GM04503 (cell line): Measurements from ENCODE around the gene RRAS2.
"Not testable (repeated sequence)": the region's sequence is repeated elsewhere in the genome, so short reads cannot be mapped to it uniquely, and the experiment has no call there.

Experiments used
- DNase-seq: peaks from one replicate; pipeline ENCODE4 v3.0.0-alpha.2; 2012; ENCODE audit warnings: low read depth

The RRAS2 gene

GRCh38 chr11:14371249-14371648, 12.3 kb upstream of the RRAS2 start:
- DNase-seq = no peak

- no peak for DNase-seq
Measured at GRCh38 chr11:14370496-14370895, 11.5 kb upstream of the RRAS2 start.

GRCh38 chr11:14369598-14369997, 10.6 kb upstream of the RRAS2 start:
- no peak for DNase-seq

- DNase-seq = no peak
Measured at GRCh38 chr11:14366936-14367335, 8.0 kb upstream of the RRAS2 start.

DNA sequence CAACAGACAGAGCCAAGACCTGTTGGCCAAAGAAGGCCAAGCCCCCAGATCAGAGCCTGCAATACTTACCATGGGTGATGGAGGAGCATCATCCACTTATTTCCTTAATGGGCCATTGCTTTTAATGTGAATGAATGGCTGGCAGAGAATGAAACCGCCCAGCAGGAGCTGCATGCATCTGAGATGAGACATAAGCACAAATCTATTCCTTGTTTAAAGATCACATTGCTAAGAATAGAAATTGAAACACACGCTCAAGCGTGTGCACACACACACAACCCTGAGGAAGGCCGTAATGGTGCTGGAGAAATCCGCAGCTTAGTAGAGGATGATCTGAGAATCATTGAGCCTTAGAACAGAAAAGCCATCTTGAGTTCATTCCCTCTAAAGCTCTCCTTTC, 5.3 kb upstream of the RRAS2 start:
- DNase-seq = no peak

- no peak for DNase-seq
Measured at GRCh38 chr11:14362611-14363010, 3.6 kb upstream of the RRAS2 start.

DNA sequence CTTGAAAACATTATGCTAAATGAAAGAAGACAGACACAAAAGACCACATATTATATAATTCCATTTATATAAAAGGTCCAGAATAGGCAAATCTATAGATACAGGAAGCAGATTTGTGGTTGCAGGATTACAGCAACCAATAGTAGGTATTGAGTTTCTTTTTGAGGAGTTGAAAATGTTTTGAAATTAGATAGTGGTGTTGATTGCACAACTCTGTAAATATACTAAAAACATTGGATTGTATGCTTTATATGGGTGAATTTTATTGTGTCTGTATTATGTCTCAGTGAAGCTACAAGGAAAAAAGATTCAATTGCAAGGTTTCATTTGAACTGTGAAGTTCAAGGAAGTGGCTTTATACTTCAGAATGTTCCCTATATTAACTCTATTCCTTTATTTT, 3.0 kb upstream of the RRAS2 start:
- no peak for DNase-seq

GRCh38 chr11:14360976-14361375, 2.0 kb upstream of the RRAS2 start:
- DNase-seq = no peak

GRCh38 chr11:14359501-14360031, 583 bp upstream of the RRAS2 start:
- DNase-seq = no peak

- DNase-seq = no peak
Measured at GRCh38 chr11:14357881-14358728, 878 bp downstream of the RRAS2 start.

- DNase-seq = no peak
Measured at GRCh38 chr11:14356342-14356741, 2.6 kb downstream of the RRAS2 start.

- not testable (repeated sequence) for DNase-seq
Measured at GRCh38 chr11:14354604-14355003, 4.4 kb downstream of the RRAS2 start.

- DNase-seq = no peak
Measured at GRCh38 chr11:14350716-14351238, 8.2 kb downstream of the RRAS2 start.

DNA sequence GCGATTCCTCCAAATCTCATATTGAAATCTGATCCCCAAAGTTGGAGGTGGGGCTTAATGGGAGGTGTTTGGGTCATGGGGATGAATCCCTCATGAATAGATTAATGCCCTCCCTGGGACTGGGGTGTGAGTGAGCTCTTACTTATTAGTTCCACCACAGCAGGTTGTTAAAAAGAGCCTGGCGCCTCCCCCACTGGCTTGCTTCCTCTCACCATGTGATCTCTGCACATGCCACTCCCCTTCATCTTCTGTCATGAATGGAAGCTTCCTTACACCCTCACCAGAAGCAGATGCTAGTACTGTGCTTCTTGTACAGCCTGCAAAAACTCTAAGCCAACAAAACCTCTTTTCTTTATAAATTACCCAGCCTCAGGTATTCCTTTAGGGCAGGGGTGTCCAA, 8.8 kb downstream of the RRAS2 start:
- no peak for DNase-seq

GRCh38 chr11:14347991-14348390, 11.0 kb downstream of the RRAS2 start:
- DNase-seq = no peak

DNA sequence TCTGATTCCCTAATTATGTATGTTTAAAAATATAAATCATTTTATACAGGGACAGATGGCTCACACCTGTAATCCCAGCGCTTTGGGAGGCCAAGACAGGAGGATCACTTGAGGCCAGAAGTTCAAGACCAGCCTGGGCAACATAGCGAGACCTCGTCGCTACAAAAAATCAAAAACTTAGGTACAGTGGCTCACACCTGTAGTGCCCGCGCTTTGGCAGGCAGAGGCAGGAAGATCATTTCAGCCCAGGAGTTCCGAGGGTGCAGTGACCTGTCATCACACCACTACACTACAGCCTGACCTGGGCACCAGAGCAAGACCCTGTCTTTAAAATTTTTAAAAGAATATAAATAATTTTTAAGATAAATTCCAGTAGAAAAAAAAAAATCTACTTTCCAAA, 11.5 kb downstream of the RRAS2 start:
- no peak for DNase-seq

- DNase-seq = no peak
Measured at GRCh38 chr11:14346303-14346955, 12.6 kb downstream of the RRAS2 start.

DNA sequence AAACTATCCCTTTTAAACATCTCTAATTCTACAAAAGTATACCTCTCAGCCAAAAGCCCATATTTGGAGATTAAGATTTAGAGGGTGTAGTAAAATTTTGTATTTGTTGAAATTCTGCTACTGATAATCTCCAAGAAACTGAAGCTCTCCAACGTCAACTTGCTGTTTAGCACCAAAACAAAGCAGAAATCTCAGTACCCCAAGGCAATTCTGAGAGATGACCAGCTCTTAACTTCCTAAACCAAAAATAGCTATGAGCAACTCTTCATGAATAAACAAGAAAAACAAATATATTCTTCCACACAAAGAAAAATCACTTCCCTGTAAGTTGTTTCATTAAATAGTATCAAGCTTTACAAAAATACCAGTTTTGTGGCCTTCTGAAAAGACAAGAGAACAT, 13.3 kb downstream of the RRAS2 start:
- no peak for DNase-seq

DNA sequence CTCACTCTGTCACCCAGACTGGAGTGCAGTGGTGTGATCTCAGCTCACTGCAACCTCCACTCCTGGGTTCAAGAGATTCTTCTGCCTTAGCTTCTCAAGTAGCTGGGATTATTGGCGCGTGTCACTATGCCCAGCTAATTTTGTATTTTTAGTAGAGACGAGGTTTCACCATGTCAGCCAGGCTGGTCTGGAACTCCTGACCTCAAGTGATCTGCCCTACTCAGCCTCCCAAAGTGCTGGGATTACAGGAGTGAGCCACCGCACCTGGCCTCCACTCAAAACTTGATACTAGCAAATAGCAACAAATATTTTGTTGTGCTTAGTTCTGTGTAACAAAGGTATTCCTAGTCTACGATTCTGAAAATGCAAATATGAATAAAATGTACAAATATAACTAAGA, 14.0 kb downstream of the RRAS2 start:
- not testable (repeated sequence) for DNase-seq

GRCh38 chr11:14342906-14343305, 16.1 kb downstream of the RRAS2 start:
- no peak for DNase-seq

DNA sequence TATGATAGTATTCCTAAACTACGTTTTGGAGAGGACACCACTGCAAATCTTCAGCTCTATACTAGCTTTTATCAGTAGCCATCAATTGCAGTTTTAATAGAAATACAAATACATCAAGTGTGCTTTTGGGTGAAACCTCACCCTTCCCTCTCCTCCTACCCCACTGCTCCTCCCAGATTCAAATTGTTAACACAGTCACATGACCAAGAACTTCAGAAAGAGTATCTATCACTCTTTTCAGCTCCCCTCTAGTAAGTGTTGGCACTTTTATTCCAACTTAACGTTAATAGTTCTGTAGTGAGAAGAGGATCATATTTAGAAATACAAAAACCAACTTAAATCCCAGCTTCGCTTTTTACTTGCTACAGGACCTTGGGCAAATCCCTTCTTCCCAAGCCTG, 17.0 kb downstream of the RRAS2 start:
- DNase-seq = no peak

DNA sequence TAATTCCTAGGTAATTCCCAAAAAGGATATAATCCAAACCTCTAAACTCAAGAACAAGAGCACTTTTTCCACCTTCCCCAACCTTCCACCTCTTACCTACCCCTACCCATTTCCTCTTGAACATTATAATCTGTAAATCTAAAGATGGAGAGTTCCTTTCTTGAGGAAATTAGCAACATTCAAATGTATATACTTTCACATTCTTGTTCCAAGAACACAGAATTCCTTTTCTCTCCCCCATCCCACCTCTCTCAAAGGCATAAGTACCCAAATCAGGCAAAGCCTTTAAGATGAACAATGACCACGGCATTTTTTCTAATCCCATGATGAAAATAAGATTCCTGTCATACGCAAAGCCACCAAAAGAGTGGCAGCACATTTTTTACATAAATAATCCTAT, 18.3 kb downstream of the RRAS2 start:
- no peak for DNase-seq

- no peak for DNase-seq
Measured at GRCh38 chr11:14339356-14339755, 19.6 kb downstream of the RRAS2 start.
